GM18861 (cell line): Measurements from ENCODE around the gene AOX1.
"Not testable (repeated sequence)": the region's sequence is repeated elsewhere in the genome, so short reads cannot be mapped to it uniquely, and the experiment has no call there.

Experiments
- ATAC-seq: cut with Tn5 transposase; IDR thresholded peaks from one replicate; pipeline ENCODE4 v1.9.1; 2021; ENCODE audit not compliant: unreplicated experiment

AOX1 gene

DNA sequence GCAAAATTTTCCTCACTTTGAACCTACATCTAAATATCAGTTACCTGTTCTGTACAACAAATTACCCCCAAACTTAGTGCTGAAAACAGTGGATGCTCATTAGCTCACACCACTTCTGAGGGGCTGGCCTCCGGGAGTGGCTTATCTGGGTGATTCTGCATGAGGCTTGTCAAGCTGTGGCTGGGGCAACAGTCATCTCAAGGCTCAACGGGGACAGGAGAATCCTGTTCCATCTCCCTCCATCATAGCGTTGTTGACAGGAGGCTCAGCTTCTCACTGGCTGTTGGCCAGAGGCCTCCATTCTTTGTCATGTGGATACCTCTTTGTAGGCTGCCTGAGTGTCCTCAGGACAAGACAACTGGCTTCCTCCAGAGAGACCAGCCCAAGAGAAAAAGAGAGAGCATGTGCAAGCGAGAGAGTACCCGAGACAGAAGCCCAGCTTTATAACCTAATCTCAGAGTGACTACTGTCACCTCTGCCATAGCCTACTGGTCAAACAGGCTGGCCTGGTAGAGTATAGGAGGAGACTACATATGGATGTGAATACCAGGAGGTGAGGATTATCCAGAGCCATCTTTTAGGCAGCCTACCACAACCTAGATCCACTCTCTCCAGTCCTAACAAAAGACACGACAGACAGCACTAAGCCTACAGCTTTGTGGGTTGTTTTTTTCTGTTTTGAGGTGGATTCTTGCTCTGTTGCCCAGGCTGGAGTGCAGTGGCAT lies 79.1 kb downstream of the AOX1 start:
- no peak for ATAC-seq

DNA sequence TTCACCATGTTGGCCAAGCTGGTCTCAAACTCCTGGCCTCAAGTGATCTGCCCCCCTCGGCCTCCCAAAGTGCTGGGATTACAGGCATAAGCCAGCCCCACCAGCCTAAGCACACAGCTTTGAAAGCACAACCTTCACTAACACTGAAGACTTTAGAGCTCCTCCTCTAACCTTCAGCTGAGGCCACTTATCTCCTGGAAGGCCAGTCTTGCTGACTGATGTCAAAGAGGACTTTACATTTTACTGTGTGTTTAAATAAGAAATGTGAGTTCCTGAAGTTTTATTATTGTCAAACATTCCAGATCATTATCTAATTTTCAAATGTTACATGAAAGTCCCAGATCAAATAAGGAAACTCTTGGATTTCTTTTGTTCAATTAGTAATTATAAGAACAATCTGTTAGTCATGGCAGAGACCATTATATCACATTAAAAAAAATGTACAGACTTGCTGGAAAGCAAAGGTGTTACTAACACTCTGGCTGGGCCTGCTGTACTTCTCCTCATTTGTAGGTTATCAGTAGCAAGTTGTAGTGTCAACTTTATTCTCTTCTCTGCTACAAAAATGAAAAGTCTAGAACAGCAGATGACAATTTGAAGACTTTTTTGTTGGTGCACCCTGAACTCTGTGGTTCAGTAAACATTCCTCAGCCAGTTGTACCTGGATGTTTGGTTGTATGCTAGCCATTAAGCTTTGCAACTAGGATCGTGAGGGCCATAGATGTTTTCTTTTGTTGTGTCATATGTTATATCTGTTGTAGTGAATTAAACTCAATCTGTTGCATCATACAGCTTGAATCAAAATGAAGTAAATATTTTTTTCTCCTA lies 80.0 kb downstream of the AOX1 start:
- ATAC-seq, result no peak

DNA sequence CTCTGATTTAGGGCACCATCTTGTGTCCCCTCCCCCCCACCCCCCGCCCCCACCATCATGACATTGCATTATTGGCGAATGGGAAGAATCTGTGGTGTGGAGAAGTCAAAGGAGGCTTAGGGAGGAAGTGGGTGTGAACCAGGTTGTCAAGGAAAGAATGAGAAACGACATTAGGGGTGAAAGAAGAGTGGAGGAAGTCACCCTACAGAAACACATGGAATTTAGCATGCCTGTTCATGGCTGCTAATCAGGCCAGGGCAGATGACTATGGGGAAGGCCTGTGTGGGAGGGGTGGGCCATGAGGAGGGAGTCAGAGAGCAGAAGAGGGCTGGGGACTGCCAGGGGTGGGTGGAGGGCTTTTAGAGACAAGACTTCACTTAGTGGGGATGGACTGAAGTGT lies 81.6 kb downstream of the AOX1 start:
- ATAC-seq, result no peak

GRCh38 chr2:200668478-200668877 lies 82.7 kb downstream of the AOX1 start:
- ATAC-seq, result no peak

- ATAC-seq, result no peak
Observed at GRCh38 chr2:200669308-200669707, 83.5 kb downstream of the AOX1 start.

GRCh38 chr2:200670313-200670712 lies 84.5 kb downstream of the AOX1 start:
- ATAC-seq, result no peak

GRCh38 chr2:200670751-200671150 lies 84.9 kb downstream of the AOX1 start:
- no peak for ATAC-seq

DNA sequence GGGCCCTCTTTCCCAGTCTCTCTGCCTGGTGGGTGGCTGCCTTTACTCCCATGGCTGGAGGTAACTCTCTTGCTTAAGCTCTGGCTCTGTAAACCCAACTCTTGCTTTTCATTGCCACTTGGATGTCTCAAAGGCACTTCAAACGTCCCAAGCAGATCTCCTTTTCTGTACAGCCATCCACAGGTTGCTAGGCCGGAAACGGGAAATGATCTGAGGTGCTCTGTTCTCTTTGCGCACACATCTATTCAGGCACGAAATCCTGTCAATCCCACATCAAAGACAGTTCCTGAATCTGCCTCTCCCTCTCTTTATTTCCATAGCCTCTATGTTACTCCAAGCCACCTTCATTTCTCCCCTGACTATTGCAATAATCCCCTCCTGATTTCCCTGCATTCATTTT lies 87.4 kb downstream of the AOX1 start:
- no peak for ATAC-seq

DNA sequence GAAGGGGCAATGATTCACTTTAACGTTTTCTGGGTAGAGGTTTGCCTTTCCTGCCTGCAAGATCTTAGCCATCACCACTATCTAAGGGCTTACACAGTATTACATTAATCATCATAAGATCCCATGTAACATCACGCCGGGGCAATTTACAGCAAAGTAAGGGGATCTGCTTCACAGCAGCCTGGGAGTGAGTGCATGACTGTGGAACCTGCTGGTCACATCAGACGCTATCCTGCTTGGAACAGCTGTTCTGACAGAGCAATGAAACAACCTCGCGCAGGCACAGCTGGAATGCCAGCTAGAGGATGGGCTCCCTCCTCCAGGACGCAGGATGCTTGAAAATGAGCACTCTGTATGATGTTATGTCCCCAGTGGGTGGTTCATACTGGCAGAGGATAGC lies 89.0 kb downstream of the AOX1 start:
- ATAC-seq, result no peak

GRCh38 chr2:200677171-200677570 lies 91.4 kb downstream of the AOX1 start:
- no peak for ATAC-seq

DNA sequence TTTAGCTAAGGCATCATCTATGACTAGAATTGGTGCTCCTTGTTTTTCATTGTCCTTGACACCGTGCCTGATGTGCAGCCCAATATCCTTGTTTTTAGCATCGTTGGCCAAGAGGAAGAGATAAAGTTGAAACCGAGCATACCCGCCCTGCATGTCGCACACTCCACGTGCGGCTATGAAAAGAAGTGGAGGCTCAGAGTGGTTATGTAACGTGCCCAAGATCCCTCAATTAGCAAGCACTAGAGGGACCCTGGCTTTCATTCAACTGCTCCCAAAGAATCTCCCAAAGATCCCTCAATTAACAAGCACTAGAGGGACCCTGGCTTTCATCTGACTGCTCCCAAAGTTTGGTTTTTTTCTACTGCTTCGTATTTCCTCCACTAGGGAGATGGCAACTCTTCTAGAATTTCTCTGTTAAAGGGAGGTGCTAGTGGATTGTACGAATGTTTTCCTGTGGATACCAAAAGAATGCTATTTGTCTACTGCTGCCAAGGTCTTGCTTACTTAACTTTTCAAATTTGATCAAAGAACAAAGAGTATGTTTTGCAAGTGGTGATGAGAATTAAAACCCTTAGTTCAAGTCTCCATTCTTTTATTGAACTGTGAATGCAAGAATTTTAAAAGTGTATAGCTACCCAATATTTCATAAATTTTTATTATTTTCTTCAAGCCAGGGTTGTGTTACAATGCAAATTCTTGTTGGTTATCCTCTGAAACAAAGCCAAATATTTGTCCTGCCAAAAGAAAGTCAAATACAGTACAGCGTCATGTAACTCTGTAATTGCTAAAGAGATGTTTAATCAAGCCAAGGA lies 92.1 kb downstream of the AOX1 start:
- ATAC-seq, result no peak

GRCh38 chr2:200679127-200679526 lies 93.3 kb downstream of the AOX1 start:
- ATAC-seq, result no peak

DNA sequence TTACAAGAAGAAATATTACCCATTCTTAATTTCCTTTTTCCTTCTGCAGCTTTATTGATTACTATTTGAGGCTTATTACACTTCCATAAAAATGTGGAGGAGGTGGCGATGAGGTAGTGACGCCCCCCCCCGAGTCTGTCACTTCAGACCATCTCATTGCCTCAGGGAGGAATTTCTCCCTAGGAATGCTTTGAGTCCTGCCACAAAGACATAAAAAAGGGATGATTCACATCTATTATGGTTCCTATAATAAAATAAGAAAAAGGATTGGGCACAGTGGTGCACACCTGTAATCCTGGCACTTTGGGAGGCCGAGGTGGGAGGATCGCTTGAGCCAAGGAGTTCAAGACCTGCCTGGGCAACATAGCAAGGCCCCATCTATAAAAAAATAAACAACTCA lies 93.7 kb downstream of the AOX1 start:
- ATAC-seq, result no peak

- no peak for ATAC-seq
Observed at GRCh38 chr2:200681697-200682096, 95.9 kb downstream of the AOX1 start.

GRCh38 chr2:200682407-200682806 lies 96.6 kb downstream of the AOX1 start:
- not testable (repeated sequence) for ATAC-seq

- no peak for ATAC-seq
Observed at GRCh38 chr2:200687922-200688920, 102.4 kb downstream of the AOX1 start.

DNA sequence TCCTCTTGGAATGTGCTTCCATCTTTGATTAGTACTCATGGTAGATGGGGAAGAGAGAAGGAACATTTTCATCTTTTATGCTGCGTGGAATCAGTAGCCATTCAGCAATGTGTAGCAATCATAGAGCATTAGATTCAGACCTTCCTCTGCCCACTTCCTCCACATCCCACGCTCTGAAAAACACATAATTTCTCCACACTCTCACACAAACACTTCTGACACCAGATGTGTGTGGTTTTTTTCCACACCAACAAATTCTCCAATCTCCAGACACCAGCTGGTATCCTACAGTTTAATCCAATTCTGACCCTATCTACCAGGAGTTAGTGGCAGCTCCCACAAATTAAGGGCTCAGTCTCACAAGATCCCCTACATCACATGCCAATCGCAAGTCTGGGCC lies 103.3 kb downstream of the AOX1 start:
- ATAC-seq, result no peak

DNA sequence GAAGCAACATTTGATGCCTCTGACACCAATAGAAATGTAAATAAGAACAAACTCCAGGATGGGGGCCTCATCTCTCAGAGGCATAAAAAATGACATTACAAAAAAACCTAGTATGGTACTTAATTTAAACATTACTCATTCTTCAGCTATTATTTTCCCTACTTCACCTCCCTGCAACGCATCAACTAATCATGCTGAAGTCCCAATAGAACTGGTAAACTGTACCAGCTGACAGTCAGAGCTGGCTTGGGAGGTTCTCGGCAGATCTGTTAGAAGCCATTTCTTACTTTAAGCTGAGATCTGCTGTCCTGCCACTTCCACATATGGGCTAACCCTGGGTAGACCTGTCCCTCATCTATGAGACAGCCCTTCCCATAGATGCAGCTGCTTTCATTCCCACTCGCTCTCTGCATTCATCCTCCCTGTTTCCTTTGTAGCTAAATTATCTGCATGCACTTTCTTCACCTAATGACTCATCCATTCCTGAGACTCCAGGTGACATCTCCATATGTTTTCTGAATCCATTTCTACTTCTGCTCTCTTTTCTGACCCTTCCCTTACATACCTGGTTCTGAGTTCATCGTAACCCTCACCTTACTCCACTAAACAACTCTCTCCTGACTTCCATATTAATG lies 108.1 kb downstream of the AOX1 start:
- ATAC-seq, result no peak

DNA sequence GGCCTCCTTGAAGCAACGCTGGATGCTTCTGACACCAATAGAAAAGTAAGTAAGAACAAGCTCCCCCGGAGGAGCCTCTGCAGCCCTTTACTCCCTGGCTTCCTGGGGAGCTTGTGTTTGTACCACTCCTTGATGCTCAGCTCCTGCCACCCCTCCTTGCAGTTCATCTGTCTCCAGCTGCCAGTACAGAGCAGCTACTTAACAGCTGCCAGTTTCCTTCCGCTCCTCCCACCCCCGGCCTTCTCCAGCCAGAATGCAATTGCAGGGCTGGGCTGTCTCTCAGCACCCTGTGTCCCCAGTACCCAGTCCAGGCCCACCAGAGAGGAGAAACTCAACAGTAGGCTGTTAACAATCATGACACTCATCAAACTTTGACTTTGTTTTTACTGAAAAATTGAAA lies 109.4 kb downstream of the AOX1 start:
- no peak for ATAC-seq

- no peak for ATAC-seq
Observed at GRCh38 chr2:200695601-200696000, 109.8 kb downstream of the AOX1 start.
